HepG2 (cell line): ENCODE measurements around the gene TPRA1. TPM values are rescaled to one million over a fixed set of nuclear protein-coding genes. Genes with fewer than 3 reads are reported as not detected.

Source experiments
- BATF2 ChIP-seq: sonication (generic); formaldehyde crosslinking; IDR thresholded peaks from 2 replicates; pipeline ENCODE4 v1.8.0; 2022; ENCODE audit warnings: mild to moderate bottlenecking, missing genetic modification reagents, moderate library complexity
- HOXA5 ChIP-seq: sonication (generic); formaldehyde crosslinking; IDR thresholded peaks from 2 replicates; pipeline ENCODE4 v1.4.0; 2020; ENCODE audit warnings: missing genetic modification reagents
- NAIF1 ChIP-seq: sonication (generic); formaldehyde crosslinking; IDR thresholded peaks from 2 replicates; pipeline ENCODE4 v1.5.0; 2020; ENCODE audit warnings: mild to moderate bottlenecking, missing genetic modification reagents, borderline replicate concordance
- NFIC ChIP-seq: IDR thresholded peaks from 2 replicates; pipeline ENCODE4 v1.6.1; 2012; ENCODE audit warnings: mild to moderate bottlenecking, low read length, inconsistent platforms
- RAD21 ChIP-seq: fragments of 450-650 bp; formaldehyde crosslinking; IDR thresholded peaks from 2 replicates; pipeline ENCODE4 v1.5.0; 2020; ENCODE audit warnings: mild to moderate bottlenecking
- RORA ChIP-seq: sonication (generic); formaldehyde crosslinking; IDR thresholded peaks from 2 replicates; pipeline ENCODE4 v1.5.0; 2020; ENCODE audit warnings: mild to moderate bottlenecking, missing genetic modification reagents, moderate library complexity
- TBL1XR1 ChIP-seq: fragments of 150-350 bp; IDR thresholded peaks from 2 replicates; pipeline ENCODE4 v1.6.1; 2014; ENCODE audit warnings: borderline replicate concordance, low read length; ENCODE audit not compliant: partially characterized antibody
- ZBTB7B ChIP-seq: sonication (generic); formaldehyde crosslinking; IDR thresholded peaks from 2 replicates; pipeline ENCODE4 v1.4.0; 2020; ENCODE audit warnings: missing genetic modification reagents
- ZC3H13 ChIP-seq: sonication (generic); formaldehyde crosslinking; IDR thresholded peaks from 2 replicates; pipeline ENCODE4 v1.8.1; 2023; ENCODE audit warnings: mild to moderate bottlenecking, missing genetic modification reagents, moderate library complexity
- ZFP82 ChIP-seq: sonication (generic); formaldehyde crosslinking; IDR thresholded peaks from 2 replicates; pipeline ENCODE4 v1.5.1; 2020; ENCODE audit warnings: mild to moderate bottlenecking, missing genetic modification reagents, borderline replicate concordance
- ZNF12 ChIP-seq: sonication (generic); formaldehyde crosslinking; IDR thresholded peaks from 2 replicates; pipeline ENCODE4 v1.5.0; 2020; ENCODE audit warnings: missing genetic modification reagents
- ZNF446 ChIP-seq: sonication (generic); formaldehyde crosslinking; IDR thresholded peaks from 2 replicates; pipeline ENCODE4 v1.5.0; 2020; ENCODE audit warnings: mild to moderate bottlenecking, missing genetic modification reagents
- ZNF839 ChIP-seq: sonication (generic); formaldehyde crosslinking; IDR thresholded peaks from 2 replicates; pipeline ENCODE4 v1.4.0; 2020; ENCODE audit warnings: missing genetic modification reagents, mild to moderate bottlenecking, borderline replicate concordance
- ZZZ3 ChIP-seq: sonication (generic); formaldehyde crosslinking; IDR thresholded peaks from 2 replicates; pipeline ENCODE4 v1.4.0; 2020; ENCODE audit warnings: missing genetic modification reagents, mild to moderate bottlenecking, borderline replicate concordance
- polyA plus RNA-seq, 8 experiments: library from polyadenylated mRNA; depleted of rRNA in 3 of 8; stranded (reverse) in 7 of 8; unstranded in 1 of 8; fragments of >200 nt; fragmentation: Illumina TruSeq in 4 of 8; extraction: Trizol in 4 of 8; gene quantifications; 2 replicates each; pipeline versions ENCODE4 v1.2.1 to v1.2.3, GENCODE V29; 2011 to 2016; ENCODE audit warnings: low read depth in 4 of 8, missing spikeins in 1 of 8, mixed read lengths in 1 of 8; ENCODE audit not compliant: insufficient read depth in 1 of 8
- total RNA-seq, 5 experiments: library from RNA; depleted of rRNA; stranded (reverse); fragments of >200 nt; fragmentation: Illumina TruSeq; extraction: Trizol; gene quantifications; 2 replicates each; pipeline ENCODE4 v1.2.3, GENCODE V29; 2016; ENCODE audit warnings: low read depth in 1 of 5
- TF ChIP-seq, protein P1 (sequence below): sonication (generic); formaldehyde crosslinking; IDR thresholded peaks from 2 replicates; pipeline ENCODE4 v1.5.0; 2020; ENCODE audit warnings: mild to moderate bottlenecking, missing genetic modification reagents
- TF ChIP-seq, protein P2 (sequence below), 2 experiments: sonication (generic) in 1 of 2; formaldehyde crosslinking in 1 of 2; IDR thresholded peaks; 2 replicates each; pipeline versions ENCODE4 v1.4.0 to v1.6.1; 2016 to 2020; ENCODE audit warnings: borderline replicate concordance in 1 of 2, low read depth in 1 of 2, mild to moderate bottlenecking in 1 of 2, missing genetic modification reagents in 1 of 2

The TPRA1 gene
- total and polyA plus RNA-seq, 2 of the 13 experiments (the other 11 are each of a cell fraction or from before 2014, with no cell fraction given) = 25.4 to 25.8 TPM

GRCh38 chr3:127628788-127629466 lies 38.4 kb upstream of the TPRA1 start, which contains the start of gene PODXL2 (continued):
- TF ChIP-seq NAIF1 (CRISPR knock-in tag) (no peak), HOXA5 (CRISPR knock-in tag) (peak; percentile 65; the same call in 1 of the 2 replicates), NFIC (no peak), RORA (CRISPR knock-in tag) (no peak), RAD21 (no peak), ZNF446 (peak; percentile 74; the same call in 1 of the 2 replicates), ZNF839 (CRISPR knock-in tag) (no peak), ZZZ3 (CRISPR knock-in tag) (no peak), ZNF12 (CRISPR knock-in tag) (0 out of 2 replicates have a peak, but pooled peaks have one; percentile 24), BATF2 (peak; percentile 91; the same call in 1 of the 2 replicates), ZC3H13 (CRISPR knock-in tag) (peak; percentile 61; the same call in 1 of the 2 replicates), ZFP82 (CRISPR knock-in tag) (no peak), ZBTB7B (CRISPR knock-in tag) (no peak), TBL1XR1 (no peak)
- TF ChIP-seq, protein P1, sequence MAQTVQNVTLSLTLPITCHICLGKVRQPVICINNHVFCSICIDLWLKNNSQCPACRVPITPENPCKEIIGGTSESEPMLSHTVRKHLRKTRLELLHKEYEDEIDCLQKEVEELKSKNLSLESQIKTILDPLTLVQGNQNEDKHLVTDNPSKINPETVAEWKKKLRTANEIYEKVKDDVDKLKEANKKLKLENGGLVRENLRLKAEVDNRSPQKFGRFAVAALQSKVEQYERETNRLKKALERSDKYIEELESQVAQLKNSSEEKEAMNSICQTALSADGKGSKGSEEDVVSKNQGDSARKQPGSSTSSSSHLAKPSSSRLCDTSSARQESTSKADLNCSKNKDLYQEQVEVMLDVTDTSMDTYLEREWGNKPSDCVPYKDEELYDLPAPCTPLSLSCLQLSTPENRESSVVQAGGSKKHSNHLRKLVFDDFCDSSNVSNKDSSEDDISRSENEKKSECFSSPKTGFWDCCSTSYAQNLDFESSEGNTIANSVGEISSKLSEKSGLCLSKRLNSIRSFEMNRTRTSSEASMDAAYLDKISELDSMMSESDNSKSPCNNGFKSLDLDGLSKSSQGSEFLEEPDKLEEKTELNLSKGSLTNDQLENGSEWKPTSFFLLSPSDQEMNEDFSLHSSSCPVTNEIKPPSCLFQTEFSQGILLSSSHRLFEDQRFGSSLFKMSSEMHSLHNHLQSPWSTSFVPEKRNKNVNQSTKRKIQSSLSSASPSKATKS = no peak
- TF ChIP-seq, protein P2, sequence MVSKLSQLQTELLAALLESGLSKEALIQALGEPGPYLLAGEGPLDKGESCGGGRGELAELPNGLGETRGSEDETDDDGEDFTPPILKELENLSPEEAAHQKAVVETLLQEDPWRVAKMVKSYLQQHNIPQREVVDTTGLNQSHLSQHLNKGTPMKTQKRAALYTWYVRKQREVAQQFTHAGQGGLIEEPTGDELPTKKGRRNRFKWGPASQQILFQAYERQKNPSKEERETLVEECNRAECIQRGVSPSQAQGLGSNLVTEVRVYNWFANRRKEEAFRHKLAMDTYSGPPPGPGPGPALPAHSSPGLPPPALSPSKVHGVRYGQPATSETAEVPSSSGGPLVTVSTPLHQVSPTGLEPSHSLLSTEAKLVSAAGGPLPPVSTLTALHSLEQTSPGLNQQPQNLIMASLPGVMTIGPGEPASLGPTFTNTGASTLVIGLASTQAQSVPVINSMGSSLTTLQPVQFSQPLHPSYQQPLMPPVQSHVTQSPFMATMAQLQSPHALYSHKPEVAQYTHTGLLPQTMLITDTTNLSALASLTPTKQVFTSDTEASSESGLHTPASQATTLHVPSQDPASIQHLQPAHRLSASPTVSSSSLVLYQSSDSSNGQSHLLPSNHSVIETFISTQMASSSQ (IDR thresholded peaks at IDR 0.05; ENCODE audit: low read depth) = no peak
- TF ChIP-seq, protein P2 (CRISPR knock-in tag; IDR thresholded peaks at IDR 0.05; ENCODE audit: borderline replicate concordance) = peak; percentile 25; the same call in 1 of the 2 replicates
- TF ChIP-seq, all 625 proteins: peak for 227
